SU-DHL-6 (cell line): Measurements from ENCODE around the gene SIRPG.

Experiments used
- CTCF ChIP-seq: fragments of 200-600 bp; sonication (generic); IDR thresholded peaks from one replicate; pipeline ENCODE4 v1.5.1; 2017; ENCODE audit warnings: antibody characterized with exemption, mild to moderate bottlenecking, low read length, moderate library complexity; ENCODE audit not compliant: insufficient read depth, poor library complexity, severe bottlenecking
- EZH2phosphoT487 ChIP-seq: fragments of 200-600 bp; sonication (generic), shearing (Covaris generic); conservative IDR thresholded peaks from 2 replicates; pipeline ENCODE4 v1.6.1; 2018; ENCODE audit warnings: mild to moderate bottlenecking, antibody characterized with exemption, low read length, moderate library complexity, mixed read lengths

- TF ChIP-seq CTCF (no peak), EZH2phosphoT487 (no peak)
These were observed 25.4 kb downstream of the SIRPG start for GRCh38 chr20:1632178-1632577.
